Activated effector memory CD4-positive, alpha-beta T cell treated with Interleukin-2 at 50 U/mL for 16 hours (primary cell): ENCODE data around the gene FOXO1.

Experiments
- DNase-seq: peaks from one replicate; pipeline ENCODE4 v3.0.0-alpha.2; 2020

FOXO1 gene

DNA sequence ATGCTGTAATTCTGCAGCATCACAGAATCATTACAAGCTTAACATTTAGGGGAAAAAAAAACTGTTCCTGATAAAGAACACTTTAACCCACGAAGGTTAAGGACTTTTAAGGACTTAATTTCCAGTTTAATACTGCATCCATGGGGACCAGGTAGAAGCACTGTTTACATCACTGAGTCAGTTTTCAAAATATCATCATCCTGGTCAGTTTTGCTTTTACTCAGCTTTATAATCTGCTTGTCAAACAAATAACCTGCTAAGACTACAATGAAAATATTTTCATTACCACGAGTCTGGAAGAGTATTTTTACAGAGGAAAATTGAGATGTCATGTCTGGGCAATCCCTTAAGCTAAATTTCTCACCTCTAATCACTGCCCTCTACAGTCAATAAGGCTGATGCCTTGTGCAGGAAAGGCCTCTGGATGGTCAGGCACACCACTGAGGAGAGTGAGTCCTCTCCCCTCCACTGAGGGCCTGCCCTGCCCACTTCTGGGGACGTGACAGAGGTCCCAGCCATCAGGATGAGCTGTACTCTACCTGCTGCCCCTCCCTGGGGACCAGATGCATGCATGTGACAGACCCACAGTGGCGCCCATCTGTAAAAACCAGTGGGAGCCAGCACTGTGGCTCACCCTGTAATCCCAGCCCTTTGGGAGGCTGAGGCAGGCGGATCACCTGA lies 31.0 kb downstream of the FOXO1 start:
- no peak for DNase-seq

DNA sequence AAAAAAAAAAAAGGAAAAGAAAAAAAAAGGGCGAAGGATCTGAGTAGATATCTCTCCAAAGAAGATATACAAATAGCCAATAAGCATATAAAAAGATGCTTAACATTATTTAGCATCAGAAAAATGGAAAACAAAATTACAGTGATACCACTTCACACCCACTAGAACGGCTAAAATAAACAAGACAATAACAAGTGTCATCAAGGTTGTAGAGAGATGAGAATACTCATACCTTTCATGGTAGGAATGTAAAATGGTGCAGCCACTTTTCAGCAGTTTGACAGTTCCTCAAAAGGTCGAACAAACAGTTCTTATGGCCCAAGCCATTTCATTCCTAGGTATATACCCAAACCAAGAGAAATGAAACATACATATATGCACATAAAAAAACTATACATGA lies 33.5 kb downstream of the FOXO1 start:
- DNase-seq: no peak

DNA sequence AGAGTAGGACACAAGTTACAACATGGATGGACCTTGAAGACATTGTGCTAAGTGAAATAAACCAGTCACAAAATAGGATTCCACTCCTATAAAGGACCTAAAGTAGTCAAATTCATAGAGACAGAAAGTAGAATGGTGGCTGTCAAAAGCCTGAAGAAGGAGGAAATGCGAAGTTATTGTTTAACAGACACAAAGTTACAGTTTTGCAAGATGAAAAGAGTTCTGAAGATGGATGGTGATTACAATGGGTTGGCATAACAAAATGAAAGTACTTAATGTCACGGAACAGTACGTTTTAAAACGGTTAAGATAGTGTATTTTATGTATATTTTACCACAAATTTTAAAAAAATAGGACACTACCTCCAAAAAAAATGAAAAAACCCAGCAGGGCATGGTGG lies 34.8 kb downstream of the FOXO1 start:
- DNase-seq: no peak

DNA sequence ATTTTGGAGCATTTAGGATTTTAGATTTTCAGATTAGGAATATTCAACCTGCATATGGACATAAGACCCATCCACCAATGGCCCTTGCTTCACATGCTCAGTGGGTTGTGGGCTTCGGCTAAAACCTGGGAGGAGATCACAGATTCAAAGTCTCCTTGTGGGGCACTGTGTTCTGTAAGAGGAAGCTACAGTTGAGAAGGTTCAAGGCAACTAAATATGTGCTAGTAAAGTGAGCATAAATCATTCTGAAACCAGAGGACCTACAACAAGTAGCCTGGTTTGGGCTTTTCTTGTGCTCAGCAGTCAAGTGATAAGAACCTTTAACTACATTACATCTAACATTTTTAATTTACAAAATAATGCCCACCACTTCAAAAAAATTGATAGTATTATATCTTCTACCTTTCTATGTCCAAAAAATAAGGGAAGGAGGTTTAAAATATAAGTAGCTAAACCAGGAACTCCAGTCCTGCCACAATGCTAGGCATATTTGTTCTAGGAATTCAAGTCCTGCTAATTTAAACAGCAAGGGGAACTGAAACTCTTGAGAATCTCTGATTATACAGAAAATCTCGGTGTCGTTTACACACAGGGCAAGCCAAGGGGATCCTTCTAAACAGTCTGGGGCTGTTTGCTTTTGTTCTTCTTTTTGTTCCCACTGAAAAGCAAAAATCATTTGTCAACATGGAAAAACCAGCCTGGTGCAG lies 36.6 kb downstream of the FOXO1 start:
- DNase-seq: no peak

DNA sequence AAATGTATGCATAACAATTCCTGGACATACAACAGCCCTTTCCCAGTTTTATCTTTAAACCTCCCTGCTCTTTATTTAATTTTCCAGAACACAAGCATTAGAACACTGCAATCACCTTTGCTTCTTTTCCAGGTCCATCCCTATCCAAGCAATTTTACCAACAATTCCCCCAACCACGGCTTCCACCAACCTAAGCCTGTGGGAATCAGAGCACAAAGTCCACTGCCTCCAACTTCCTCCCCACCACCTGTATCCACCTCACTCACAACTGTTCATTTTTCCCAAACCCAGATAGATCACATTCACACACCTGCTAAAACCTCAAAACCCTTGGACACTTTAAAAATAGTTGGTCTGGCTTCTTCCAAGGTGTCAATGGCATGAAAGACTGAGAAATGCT lies 39.5 kb downstream of the FOXO1 start:
- DNase-seq: no peak

DNA sequence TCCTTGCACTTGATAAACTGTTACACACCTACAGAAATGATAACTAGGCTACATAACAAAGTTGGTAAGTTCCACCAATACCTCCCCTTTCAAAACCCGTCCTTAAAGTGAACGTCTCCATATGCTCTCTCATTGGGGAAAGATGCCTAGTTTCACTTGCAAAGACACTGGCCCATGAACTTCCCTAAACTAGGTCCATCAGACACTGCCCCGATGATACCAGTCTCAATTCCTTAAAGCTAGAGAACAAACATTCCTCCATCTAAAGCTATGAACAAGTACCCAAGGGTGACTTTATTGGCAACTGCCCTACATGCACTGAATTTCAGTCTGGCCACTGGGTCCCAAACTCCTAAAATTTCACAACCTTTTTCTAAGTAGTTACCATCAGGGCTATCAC lies 39.9 kb downstream of the FOXO1 start:
- no peak for DNase-seq

DNA sequence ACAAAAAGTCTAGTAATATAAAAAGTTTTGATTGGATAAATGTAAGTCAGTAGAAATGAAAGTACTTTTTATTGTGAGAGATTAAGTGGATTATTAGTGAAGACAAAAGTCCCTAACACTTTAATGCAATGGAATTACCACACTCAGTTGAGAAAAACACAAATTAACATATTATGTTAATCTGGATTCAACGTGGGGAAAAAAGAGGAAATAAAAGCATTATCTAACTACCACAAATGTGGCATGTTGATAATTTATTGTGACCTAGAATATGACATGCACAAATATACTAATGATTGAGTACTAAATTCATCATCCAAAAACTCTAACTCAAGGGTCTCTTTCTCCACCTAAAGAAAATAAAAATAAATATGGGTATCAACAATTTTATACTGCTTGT lies 41.5 kb downstream of the FOXO1 start:
- DNase-seq: no peak

DNA sequence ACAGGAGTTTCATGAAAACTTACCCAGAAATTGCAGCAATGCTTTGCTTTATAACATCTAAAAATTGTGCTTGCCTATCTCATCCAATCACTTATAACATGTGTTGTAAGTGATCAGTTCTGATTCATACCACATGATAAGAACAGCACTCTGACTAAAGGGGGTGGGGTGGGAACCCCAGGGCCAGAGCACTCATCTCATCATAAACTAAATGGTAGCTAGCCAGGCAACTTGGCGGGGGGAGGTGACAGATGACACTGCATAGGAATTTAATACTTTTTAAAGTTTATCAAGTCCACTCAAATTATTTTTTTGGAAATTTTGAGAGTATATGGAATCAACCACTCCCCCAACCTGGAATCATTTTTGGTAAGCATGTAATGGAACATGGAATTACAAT lies 42.1 kb downstream of the FOXO1 start:
- no peak for DNase-seq

DNA sequence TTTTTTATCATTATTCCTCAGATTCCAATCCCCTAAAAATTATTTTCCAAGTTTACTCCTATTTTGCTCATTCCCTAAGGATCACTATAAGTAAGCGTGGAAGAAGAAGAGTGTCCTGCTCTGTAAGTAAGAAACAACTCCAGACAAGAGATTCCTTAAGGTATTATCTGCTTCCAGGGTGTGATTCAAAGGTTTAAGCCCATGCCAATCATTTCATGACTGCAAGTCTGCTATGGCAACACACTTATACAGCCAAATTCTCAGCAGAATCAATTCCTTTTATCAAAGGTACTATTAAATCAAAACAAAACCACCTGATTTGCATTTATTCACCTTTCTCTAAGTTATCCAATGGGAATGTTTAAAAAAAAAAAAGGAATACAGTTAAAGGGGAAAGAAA lies 43.7 kb downstream of the FOXO1 start:
- DNase-seq: no peak

DNA sequence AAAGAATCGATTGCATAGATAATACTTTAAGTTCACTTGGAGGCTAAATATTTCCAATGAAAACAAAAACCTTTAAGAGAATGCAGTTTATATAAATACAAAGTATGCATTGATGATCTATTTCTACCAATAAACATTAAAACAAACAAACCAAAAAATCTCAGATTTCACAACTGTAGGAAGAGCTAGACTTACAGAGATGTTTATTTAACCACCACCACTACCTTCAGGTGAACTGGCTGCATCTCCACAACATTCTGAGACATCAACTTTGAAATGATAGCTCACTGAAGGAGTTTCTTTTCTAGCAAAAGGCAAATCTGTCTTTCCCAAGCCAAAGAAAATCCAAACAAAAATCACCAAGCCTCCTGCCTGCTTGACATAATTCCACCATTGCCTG lies 44.2 kb downstream of the FOXO1 start:
- no peak for DNase-seq

DNA sequence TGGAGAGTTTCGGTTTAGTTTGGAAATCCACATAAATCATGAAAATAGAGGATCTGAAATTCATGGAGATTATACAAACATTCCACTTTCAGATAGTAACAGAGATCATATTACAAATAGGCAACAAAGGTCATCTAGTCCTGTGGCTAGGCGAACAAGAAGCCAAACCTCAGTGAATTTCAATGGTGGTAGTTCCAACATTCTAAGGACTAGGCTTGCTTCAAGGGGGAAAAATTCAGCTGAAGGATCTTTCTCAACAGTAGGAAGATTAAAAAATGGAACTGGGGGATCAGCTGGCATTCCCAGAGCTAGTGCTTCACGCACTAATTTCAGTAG lies 47.0 kb downstream of the FOXO1 start:
- DNase-seq: no peak

DNA sequence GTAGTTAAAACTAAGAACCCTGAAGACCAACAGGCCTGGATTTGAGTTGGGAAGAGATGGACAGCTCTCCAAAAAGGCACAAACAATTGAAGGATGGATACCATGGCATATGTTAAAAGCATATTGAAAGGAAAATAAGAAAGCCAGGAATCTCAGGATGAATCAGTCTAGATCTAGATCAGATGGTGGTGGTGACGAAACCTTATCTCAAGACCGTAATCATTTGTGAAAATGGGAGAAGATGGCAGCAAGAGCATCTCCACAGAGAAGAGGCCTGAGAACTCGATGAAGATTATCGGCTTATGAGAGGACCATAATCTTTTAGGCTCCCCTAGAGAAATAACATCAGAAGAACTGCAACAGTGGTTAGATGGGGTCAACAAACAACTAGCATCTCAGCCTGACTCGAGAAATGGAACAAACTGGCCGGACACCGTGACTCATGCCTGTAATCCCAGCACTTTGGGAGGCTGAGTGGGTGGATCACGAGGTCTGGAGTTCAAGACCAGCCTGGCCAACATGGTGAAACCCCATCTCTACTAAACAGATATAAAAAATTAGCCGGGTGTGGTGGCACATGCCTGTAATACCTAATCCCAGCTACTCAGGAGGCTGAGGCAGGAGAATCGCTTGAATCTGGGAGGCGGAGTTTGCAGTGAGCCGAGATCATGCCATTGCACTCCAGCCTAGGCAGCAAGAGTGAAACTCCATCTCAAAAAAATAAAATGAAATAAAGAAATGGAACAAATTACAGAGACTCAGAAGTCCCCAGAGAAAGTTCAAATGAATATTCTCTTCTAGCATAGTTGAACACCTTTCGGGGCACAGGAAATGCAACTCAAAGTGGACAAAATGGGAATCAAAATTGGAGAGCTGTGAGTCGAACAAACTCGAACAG lies 47.6 kb downstream of the FOXO1 start:
- no peak for DNase-seq

DNA sequence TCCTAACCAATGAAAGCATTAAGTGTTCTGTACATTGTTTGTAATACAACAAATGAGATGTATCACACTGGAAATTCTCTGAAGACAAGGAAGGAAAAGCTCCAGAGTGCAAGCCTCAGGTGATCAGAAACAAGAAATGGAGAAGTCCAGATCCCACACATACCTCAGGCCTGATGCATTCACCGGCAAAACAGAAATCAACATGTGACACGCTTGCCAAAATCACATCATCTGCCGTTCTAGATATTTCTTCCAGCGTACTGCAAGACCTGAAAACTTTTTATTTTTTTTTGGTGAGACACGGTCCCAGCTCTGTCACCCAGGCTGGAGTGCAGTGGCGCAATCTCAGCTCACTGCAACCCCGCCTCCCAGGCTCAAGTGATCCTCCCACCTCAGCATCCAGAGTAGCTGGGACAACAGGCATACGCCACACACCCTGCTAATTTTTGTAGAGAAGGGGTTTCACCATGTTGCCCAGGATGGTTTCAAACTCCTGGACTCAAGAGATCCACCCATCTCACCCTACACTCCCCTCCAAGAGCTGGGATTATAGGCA lies 48.6 kb downstream of the FOXO1 start:
- no peak for DNase-seq

DNA sequence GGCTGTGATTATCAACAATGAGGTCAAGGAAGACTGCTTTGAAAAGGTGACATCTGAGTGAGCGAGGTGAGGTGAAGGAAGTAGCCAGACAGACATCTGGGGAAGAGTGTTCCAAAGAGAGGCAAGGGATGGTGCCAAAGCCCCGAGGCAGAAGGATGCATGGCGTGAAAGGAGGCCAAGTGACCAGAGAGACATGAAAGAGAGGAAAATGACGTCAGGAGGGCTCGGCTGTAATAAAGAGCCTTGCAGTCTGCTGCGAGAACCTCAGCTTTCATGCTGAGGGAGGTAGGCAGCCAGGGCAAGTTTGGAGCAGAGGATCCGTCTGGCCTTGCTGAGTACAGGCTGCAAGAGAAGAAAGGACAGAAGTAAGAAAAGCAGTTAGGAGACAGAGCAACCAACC lies 50.8 kb downstream of the FOXO1 start:
- DNase-seq: no peak

DNA sequence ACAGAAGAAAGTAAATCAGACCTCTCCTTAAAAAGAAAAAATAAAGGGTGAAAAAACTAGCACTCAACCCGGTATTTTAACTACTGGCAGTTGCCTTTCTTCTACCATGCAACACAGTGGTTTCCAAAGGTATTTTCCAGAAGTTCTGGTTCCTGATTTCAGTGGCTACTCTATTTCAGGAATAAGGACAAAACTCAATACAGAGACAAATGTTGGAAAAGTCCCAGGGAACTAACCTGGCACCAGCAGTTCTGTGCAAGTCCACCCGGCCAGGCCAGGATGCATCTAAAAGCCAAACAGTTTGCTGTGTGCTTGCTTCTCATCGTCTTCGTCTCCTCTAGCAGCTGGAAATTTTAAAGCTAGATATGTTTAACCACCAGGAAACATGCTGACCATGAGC lies 52.5 kb downstream of the FOXO1 start:
- no peak for DNase-seq

DNA sequence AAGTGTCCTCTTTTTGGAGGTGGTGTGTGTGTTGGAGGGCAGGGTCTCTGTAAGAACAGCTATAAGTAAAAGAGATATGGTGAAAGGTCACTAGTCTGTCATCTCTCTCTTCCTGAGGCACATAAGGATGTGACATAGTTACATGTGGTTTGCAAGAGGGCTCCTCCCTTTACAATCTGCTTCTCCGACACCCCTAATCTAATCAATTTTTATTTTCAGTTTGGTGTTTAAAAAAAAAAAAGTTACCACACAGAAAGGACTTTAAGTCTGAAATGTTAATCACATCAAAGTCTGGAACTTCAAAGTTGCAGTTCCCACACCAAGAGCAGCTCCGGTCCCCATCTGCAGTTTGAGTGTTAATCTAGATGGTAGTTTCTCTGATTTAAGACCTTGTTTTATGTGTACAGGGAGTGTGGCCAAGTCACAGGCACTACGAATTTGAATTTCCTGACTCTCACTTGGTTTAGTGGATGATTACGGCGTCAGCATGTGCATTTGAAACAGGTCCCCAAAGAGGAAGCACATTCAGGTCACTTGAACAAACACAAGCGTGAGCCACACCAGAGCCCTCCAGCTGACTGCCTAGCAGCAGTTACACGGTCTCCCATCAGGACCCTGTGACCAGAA lies 53.1 kb downstream of the FOXO1 start:
- DNase-seq: peak; percentile 47

DNA sequence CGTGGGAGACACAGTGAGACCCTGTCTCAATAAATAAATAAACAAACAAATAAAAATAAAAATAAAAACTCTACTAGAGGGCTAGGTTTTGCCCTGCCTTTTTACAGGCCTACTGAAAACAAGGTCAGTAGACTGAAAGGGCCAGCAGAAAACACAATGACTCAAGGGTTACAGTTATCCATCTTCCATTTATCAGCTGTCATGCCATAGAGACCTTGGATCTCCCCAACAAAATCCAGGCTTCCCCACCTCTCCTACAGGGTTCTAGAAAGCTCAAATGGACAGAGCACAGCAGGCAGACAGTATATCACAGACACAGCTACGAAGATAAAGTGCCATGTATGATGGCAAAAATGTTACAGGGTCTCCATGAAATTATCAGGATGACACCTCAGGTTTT lies 54.4 kb downstream of the FOXO1 start:
- no peak for DNase-seq

DNA sequence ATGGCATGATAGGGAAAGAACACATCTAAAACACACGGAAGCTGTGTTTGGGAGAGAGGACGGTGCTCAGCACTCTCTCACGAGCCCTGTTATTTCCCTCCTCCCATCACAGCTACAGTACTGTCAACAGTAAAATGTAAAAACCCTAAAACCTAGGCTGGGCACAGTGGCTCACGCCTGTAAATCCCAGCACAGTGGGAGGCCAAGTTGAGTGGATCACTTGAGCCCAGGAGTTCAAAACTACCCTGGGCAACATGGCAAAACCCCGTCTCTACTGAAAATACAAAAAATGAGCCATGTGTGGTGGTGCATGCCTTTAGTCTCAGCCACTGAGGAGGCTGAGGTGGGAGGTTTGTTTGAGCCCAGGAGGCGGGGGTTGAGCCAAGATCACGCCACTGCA lies 54.8 kb downstream of the FOXO1 start:
- no peak for DNase-seq

DNA sequence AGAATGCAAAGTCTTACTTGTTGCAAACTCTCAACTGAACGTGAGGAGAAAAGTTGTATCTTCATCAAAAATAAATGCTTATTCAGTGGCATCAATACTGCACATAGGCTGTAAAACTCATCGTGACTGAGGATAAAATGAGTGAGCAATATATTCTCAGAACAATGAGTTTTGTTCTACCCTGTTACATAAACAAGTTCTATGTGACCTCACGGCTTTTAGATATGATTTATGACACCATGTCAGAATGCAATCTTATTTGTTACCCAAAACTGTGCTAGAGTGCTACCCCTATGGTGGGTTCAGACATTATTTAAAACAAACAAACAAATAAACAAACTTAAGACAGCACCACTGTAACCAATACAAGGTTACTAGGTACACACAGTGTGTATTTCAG lies 55.4 kb downstream of the FOXO1 start:
- DNase-seq: no peak

DNA sequence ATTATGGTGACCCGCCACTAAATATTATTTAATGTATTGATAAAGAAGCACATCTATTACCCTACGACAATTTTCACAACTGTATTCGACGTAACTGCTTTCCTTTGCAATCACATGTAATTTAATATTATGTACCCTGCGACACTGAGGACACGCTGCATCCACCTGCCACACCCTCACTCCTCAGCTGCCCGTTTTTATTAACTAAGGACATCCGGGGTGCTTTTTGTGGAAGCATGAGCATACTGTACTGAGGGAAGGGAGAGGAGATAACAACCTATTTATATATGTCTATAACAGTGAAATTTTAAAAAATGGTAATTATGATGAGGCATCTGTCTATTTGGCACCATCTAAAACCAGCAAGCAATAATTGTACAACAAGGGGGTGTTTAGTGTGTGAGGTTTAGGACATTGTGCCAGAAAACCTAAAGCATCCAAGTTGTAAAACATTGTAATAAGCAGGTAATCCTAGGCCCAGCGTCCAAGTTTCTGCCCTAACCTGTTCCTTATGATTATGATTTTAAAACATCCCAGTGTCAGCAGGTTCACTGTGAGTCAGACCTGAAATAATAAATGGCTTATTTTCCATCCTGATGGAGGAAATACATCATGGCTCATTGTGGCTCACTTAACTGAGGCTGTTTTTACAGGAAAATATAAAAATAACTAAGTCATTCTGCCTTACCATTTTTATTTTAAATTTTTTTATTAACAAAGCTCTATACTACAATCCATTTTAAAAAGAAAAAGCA lies 56.3 kb downstream of the FOXO1 start:
- no peak for DNase-seq

DNA sequence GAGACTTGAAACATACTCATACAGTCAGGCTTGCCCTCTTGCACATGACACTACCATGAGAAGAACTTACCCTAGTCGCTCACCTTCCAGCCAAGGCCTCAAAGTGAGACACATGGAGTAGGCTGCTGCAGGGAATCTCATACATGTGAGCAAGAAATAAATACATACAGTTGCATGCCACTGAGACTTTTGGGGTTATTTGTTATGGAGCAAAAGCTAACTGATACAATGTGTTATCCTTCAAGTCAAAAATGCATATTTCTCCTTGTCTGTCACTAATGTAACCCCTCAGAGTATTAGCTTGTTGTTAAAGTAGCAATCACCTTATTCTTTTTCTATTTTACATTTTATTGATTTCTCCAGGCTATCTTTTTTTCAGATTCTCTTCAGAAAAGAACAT lies 58.1 kb downstream of the FOXO1 start:
- no peak for DNase-seq

DNA sequence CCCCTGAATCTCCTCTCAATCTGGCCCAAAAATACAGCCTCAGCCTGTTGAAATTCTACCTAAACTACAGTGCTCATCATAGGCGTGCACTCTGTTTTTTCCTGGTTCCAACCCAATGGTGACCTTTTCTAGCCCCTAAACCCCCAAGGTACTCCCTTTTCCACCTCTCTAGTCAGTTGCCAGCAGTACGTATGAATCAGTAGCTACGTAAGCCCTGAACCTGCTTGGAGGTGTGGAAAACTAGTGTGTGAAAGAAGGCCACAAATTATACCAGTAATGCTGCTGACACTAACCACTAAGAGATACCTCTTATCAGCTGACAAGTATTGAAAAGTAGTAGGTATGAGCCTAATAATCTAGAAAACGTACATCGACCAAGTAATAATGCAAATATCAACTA lies 60.9 kb downstream of the FOXO1 start:
- no peak for DNase-seq

DNA sequence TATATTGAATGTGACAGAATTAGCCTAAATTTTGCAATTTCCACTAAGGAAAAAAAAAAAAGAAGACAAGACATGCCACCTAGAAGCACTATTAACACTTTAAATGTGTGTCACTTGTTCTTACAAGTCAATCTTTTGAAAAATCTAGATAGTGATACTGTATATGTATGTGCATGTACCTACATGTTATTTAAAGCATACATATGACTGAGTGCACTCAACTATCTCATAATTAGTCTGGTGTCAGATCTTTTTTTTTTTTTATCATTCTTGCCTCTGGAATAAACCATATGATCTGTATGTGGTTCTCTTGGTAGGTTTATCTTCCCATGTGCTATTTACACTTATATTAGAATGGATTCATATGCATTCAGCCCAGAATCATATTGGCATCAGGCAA lies 62.3 kb downstream of the FOXO1 start:
- DNase-seq: no peak
